HepG2 (cell line): ENCODE results near the gene RPE. TPM values are rescaled to one million over a fixed set of nuclear protein-coding genes. Genes with fewer than 3 reads are reported as not detected.
A peak's percentile ranks its signal among the peaks of the same experiment; 100 is the strongest.

Experiments
- CERS6 ChIP-seq: sonication (generic); formaldehyde crosslinking; IDR thresholded peaks from 2 replicates; pipeline ENCODE4 v1.5.0; 2020; ENCODE audit warnings: missing genetic modification reagents
- CREBL2 ChIP-seq: sonication (generic); formaldehyde crosslinking; IDR thresholded peaks from 2 replicates; pipeline ENCODE4 v1.8.1; 2023; ENCODE audit warnings: missing genetic modification reagents, mild to moderate bottlenecking, borderline replicate concordance
- GLMP ChIP-seq: sonication (generic); formaldehyde crosslinking; IDR thresholded peaks from 2 replicates; pipeline ENCODE4 v1.9.0; 2021; ENCODE audit warnings: missing genetic modification reagents, mild to moderate bottlenecking, borderline replicate concordance
- MEIS1 ChIP-seq: sonication (generic); formaldehyde crosslinking; IDR thresholded peaks from 2 replicates; pipeline ENCODE4 v1.9.0; 2021; ENCODE audit warnings: mild to moderate bottlenecking, missing genetic modification reagents, moderate library complexity, borderline replicate concordance
- MTF2 ChIP-seq: sonication (generic); formaldehyde crosslinking; IDR thresholded peaks from 2 replicates; pipeline ENCODE4 v1.5.0; 2020; ENCODE audit warnings: missing genetic modification reagents, borderline replicate concordance
- NCOA2 ChIP-seq: sonication (generic); formaldehyde crosslinking; IDR thresholded peaks from 2 replicates; pipeline ENCODE4 v1.8.0; 2022; ENCODE audit warnings: inconsistent platforms
- NFE2 ChIP-seq: sonication (generic); formaldehyde crosslinking; IDR thresholded peaks from 2 replicates; pipeline ENCODE4 v1.4.0; 2020; ENCODE audit warnings: missing genetic modification reagents
- PHB2 ChIP-seq: fragments of 450-650 bp; IDR thresholded peaks from 2 replicates; pipeline ENCODE4 v1.6.1; 2018; ENCODE audit not compliant: partially characterized antibody
- RBM22 ChIP-seq: fragments of 200-400 bp; formaldehyde crosslinking; optimal IDR thresholded peaks from 2 replicates; pipeline ENCODE3; 2017; ENCODE audit warnings: mild to moderate bottlenecking, low read length, moderate library complexity
- RNF219 ChIP-seq: sonication (generic); formaldehyde crosslinking; IDR thresholded peaks from 2 replicates; pipeline ENCODE4 v1.5.0; 2020; ENCODE audit warnings: mild to moderate bottlenecking, missing genetic modification reagents
- RORA ChIP-seq: sonication (generic); formaldehyde crosslinking; IDR thresholded peaks from 2 replicates; pipeline ENCODE4 v1.5.0; 2020; ENCODE audit warnings: mild to moderate bottlenecking, missing genetic modification reagents, moderate library complexity
- SIX4 ChIP-seq: sonication (generic); formaldehyde crosslinking; IDR thresholded peaks from 2 replicates; pipeline ENCODE4 v1.4.0; 2020; ENCODE audit warnings: missing genetic modification reagents
- SP1 ChIP-seq, 2 experiments: fragments of 450-650 bp in 1 of 2; sonication (generic) in 1 of 2; formaldehyde crosslinking in 1 of 2; IDR thresholded peaks; 2 replicates each; pipeline versions ENCODE4 v1.4.0 to v1.6.1; 2016 to 2020; ENCODE audit warnings: missing genetic modification reagents in 1 of 2
- SRSF1 ChIP-seq: fragments of 200-400 bp; formaldehyde crosslinking; optimal IDR thresholded peaks from 2 replicates; pipeline ENCODE3; 2017; ENCODE audit warnings: mild to moderate bottlenecking, low read depth, low read length, moderate library complexity
- TARDBP ChIP-seq: sonication (generic); formaldehyde crosslinking; IDR thresholded peaks from 2 replicates; pipeline ENCODE4 v1.8.0; 2022; ENCODE audit warnings: mild to moderate bottlenecking, missing genetic modification reagents
- ZHX1 ChIP-seq: sonication (generic); formaldehyde crosslinking; IDR thresholded peaks from 2 replicates; pipeline ENCODE4 v1.8.1; 2022; ENCODE audit warnings: low read depth, mild to moderate bottlenecking, missing genetic modification reagents
- ZNF101 ChIP-seq: sonication (generic); formaldehyde crosslinking; IDR thresholded peaks from 2 replicates; pipeline ENCODE4 v1.4.0; 2020; ENCODE audit warnings: mild to moderate bottlenecking, low read depth, missing genetic modification reagents, borderline replicate concordance
- ZNF235 ChIP-seq: sonication (generic); formaldehyde crosslinking; IDR thresholded peaks from 2 replicates; pipeline ENCODE4 v1.8.1; 2023; ENCODE audit warnings: mild to moderate bottlenecking, missing genetic modification reagents, borderline replicate concordance
- ZNF382 ChIP-seq: sonication (generic); formaldehyde crosslinking; IDR thresholded peaks from 2 replicates; pipeline ENCODE4 v1.5.0; 2020; ENCODE audit warnings: missing genetic modification reagents, mild to moderate bottlenecking, borderline replicate concordance
- ZNF644 ChIP-seq: IDR thresholded peaks from 2 replicates; pipeline ENCODE4 v1.6.1; 2016; ENCODE audit warnings: low read depth
- ZSCAN25 ChIP-seq: sonication (generic); formaldehyde crosslinking; IDR thresholded peaks from 2 replicates; pipeline ENCODE4 v1.8.0; 2022; ENCODE audit warnings: mild to moderate bottlenecking, missing genetic modification reagents
- polyA plus RNA-seq, 8 experiments: library from polyadenylated mRNA; depleted of rRNA in 3 of 8; stranded (reverse) in 7 of 8; unstranded in 1 of 8; fragments of >200 nt; fragmentation: Illumina TruSeq in 4 of 8; extraction: Trizol in 4 of 8; gene quantifications; 2 replicates each; pipeline versions ENCODE4 v1.2.1 to v1.2.3, GENCODE V29; 2011 to 2016; ENCODE audit warnings: low read depth in 4 of 8, missing spikeins in 1 of 8, mixed read lengths in 1 of 8; ENCODE audit not compliant: insufficient read depth in 1 of 8
- total RNA-seq, 5 experiments: library from RNA; depleted of rRNA; stranded (reverse); fragments of >200 nt; fragmentation: Illumina TruSeq; extraction: Trizol; gene quantifications; 2 replicates each; pipeline ENCODE4 v1.2.3, GENCODE V29; 2016; ENCODE audit warnings: low read depth in 1 of 5

The RPE gene
- total and polyA plus RNA-seq, 2 of the 13 experiments (the other 11 are each of a cell fraction or from before 2014, with no cell fraction given), result 72.3 to 107 TPM

- TF ChIP-seq RNF219 (CRISPR knock-in tag), result no peak
- peak; percentile 83 for TF ChIP-seq SRSF1
- no peak for TF ChIP-seq ZNF101
- TF ChIP-seq TARDBP (CRISPR knock-in tag), result no peak; the same call in 1 of the 2 replicates
- TF ChIP-seq GLMP (CRISPR knock-in tag), result no peak
- no peak for TF ChIP-seq SP1 (IDR thresholded peaks at IDR 0.05)
- peak; percentile 92 for TF ChIP-seq SP1 (CRISPR knock-in tag; IDR thresholded peaks at IDR 0.05)
- 0 out of 2 replicates have a peak, but pooled peaks have one; percentile 40 for TF ChIP-seq ZNF644 (CRISPR knock-in tag)
- peak; percentile 65; the same call in 1 of the 2 replicates for TF ChIP-seq ZNF235 (CRISPR knock-in tag)
- TF ChIP-seq MTF2 (CRISPR knock-in tag), result peak; percentile 28
- TF ChIP-seq RORA (CRISPR knock-in tag), result no peak
- peak; percentile 41; the same call in 1 of the 2 replicates for TF ChIP-seq NCOA2 (CRISPR knock-in tag)
- TF ChIP-seq RBM22, result no peak
- peak; percentile 71; the same call in 1 of the 2 replicates for TF ChIP-seq CREBL2
- peak; percentile 57 for TF ChIP-seq ZSCAN25
- peak; percentile 78; the same call in 1 of the 2 replicates for TF ChIP-seq MEIS1 (CRISPR knock-in tag)
- TF ChIP-seq ZHX1 (CRISPR knock-in tag), result no peak
- TF ChIP-seq SIX4, result no peak
- no peak for TF ChIP-seq ZNF382 (CRISPR knock-in tag)
- no peak for TF ChIP-seq NFE2 (CRISPR knock-in tag)
- TF ChIP-seq PHB2, result no peak
- TF ChIP-seq CERS6, result no peak
Measured at GRCh38 chr2:210002158-210003157, at the start of gene RPE (continued).
